ENCODE measurements around the gene ABCA1.

DNA sequence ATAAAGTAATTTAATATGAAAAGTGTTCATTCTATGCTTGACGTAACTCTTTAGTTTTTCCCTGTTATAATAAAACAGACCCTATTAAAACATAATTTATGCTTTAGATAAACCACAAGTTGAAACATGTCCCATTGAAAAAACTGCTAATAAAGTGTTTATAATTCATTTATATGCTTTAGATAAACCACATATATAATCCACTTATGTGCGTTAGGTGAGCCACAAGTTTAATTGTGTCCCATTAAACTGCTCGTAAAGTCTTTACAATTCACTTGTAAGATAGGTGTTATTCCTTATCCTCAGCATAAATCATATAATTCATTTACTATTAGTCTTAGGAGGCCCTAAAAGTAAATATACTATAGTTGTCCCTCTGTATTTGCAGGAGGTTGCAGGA lies 160.4 kb downstream of the ABCA1 start:
- TF ChIP-seq TAF1 (CRISPR knock-in tag; IDR thresholded peaks at IDR 0.05) (no peak), ZNF17 (CRISPR knock-in tag; IDR thresholded peaks at IDR 0.05) (no peak), NFE2 (CRISPR knock-in tag; IDR thresholded peaks at IDR 0.05) (no peak), REPIN1 (CRISPR knock-in tag; IDR thresholded peaks at IDR 0.05; ENCODE audit: borderline replicate concordance, low read depth) (no peak), DPF2 (CRISPR knock-in tag; IDR thresholded peaks at IDR 0.05; ENCODE audit: borderline replicate concordance, low read depth) (no peak), SNAI1 (CRISPR knock-in tag; IDR thresholded peaks at IDR 0.05; ENCODE audit: borderline replicate concordance) (no peak), SUZ12 (IDR thresholded peaks at IDR 0.05; ENCODE audit: low read depth, low read length) (no peak), SIN3B (IDR thresholded peaks at IDR 0.05; ENCODE audit: low read length) (no peak)
